Activated naive CD8-positive, alpha-beta T cell treated with anti-CD3 and anti-CD28 coated beads, Interleukin-2, amount 10 ng/mL, durations not matched to agents 7 days and 5 days (primary cell): ENCODE measurements around the gene KRT6A. TPM values are rescaled to one million over a fixed set of nuclear protein-coding genes. Genes with fewer than 3 reads are reported as not detected.
"Not testable (repeated sequence)": the region's sequence is repeated elsewhere in the genome, so short reads cannot be mapped to it uniquely, and the experiment has no call there.

Source experiments
- ATAC-seq: fragments of 150-1000 bp; cut with Tn5 transposase; one replicate; pipeline ENCODE4 v1.10.0; 2021; ENCODE audit warnings: low read depth, moderate library complexity
- POLR2A ChIA-PET: fragments of 350-600 bp; sonication (Branson Sonifier 250); formaldehyde crosslinking; loops from one replicate; lab custom pipeline; 2021; ENCODE audit warnings: antibody characterized with exemption; lab: Charles Lee
- DNase-seq: peaks from one replicate; pipeline ENCODE4 v3.0.0; 2021
- H3K27ac Mint-ChIP-seq: one replicate; pipeline ENCODE4 v1.8.0; 2022; ENCODE audit warnings: mild to moderate bottlenecking, mixed read lengths
- H3K27me3 Mint-ChIP-seq: one replicate; pipeline ENCODE4 v1.8.0; 2022; ENCODE audit warnings: mild to moderate bottlenecking, moderate library complexity, mixed read lengths
- H3K36me3 Mint-ChIP-seq: one replicate; pipeline ENCODE4 v1.8.0; 2021; ENCODE audit warnings: mild to moderate bottlenecking, mixed read lengths
- H3K4me1 Mint-ChIP-seq: one replicate; pipeline ENCODE4 v1.8.0; 2021; ENCODE audit warnings: mixed read lengths
- H3K4me3 Mint-ChIP-seq: one replicate; pipeline ENCODE4 v1.8.0; 2022; ENCODE audit warnings: mild to moderate bottlenecking, moderate library complexity, mixed read lengths
- H3K9me3 Mint-ChIP-seq: one replicate; pipeline ENCODE4 v1.8.0; 2021; ENCODE audit warnings: mixed read lengths
- total RNA-seq, 2 experiments: library from RNA; stranded (reverse); gene quantifications; one replicate each; pipeline ENCODE4 v1.2.3, GENCODE V29; 2021

Gene KRT6A
- total RNA-seq, 2 experiments from 2014 or later = not detected

- H3K36me3 Mint-ChIP-seq = peaks cover 1% of the 10 kb centered on the region
These were observed 14.0 kb upstream of the KRT6A start for GRCh38 chr12:52506858-52507715.

DNA sequence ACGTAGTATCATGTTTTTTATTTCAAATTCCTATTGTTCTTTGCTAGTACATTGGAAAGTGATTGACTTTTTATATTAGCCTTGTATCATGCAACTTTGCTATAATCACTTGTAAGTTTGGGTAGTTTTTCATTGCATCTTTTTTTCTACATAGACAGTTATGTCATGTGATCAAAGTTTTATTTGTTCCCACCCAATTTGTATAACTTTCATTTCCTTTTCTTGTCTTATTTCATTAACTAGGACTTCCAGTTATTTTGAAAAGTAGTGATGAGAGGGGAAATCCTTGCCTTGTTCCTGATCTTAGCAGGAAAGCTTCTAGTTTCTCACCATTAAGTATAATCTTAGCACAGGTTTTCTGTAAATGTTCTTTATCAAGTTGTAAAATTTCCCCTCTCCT is 9.8 kb upstream of the KRT6A start:
- peaks cover 47% of the 10 kb centered on the region for H3K27me3 Mint-ChIP-seq

More at GRCh38 chr12:52506858-52507715, 14.0 kb upstream of the KRT6A start:
- Mint-ChIP-seq H3K9me3 (no peaks in the 10 kb centered on the region), H3K27me3 (peaks cover 40% of the 10 kb centered on the region), H3K27ac (no peak overlapping the region), H3K4me1 (no peaks in the 10 kb centered on the region), H3K4me3 (no peak overlapping the region)
- DNase-seq (no peak), ATAC-seq (peak; percentile 63)
- POLR2A ChIA-PET = no interaction called here

GRCh38 chr12:52501490-52501889 is 8.4 kb upstream of the KRT6A start:
- Mint-ChIP-seq H3K27ac (no peak overlapping the region), H3K4me1 (no peaks in the 10 kb centered on the region), H3K4me3 (no peak overlapping the region), H3K9me3 (no peaks in the 10 kb centered on the region), H3K27me3 (peaks cover 44% of the 10 kb centered on the region), H3K36me3 (no peaks in the 10 kb centered on the region)
- no peak for DNase-seq
- ATAC-seq = no peak
- POLR2A ChIA-PET = no interaction called here

More for the DNA sequence above, 9.8 kb upstream of the KRT6A start:
- Mint-ChIP-seq H3K4me1 (no peaks in the 10 kb centered on the region), H3K27ac (no peak overlapping the region), H3K36me3 (no peaks in the 10 kb centered on the region), H3K4me3 (no peak overlapping the region), H3K9me3 (no peaks in the 10 kb centered on the region)
- no peak for ATAC-seq
- POLR2A ChIA-PET = no interaction called here
- no peak for DNase-seq

DNA sequence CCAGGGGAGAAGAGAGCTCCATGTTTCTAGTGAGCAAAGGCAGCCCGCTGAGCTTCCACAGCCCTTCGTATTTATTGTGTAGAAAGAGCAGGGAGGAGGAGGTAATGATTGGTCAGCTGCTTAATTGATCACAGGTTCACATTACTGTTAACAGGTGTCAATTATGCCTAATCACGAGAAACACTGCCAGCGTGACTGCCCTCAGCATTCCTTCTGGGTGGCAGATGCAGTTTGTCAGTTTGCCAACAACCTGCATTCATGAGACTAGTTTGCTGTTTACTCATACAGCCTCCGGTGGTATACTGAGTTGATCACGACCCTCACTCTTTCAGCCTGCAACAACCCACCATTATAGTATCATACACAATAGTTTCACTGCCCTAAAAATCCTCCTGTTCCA is 7.5 kb upstream of the KRT6A start:
- H3K4me1 Mint-ChIP-seq, DNase-seq, ATAC-seq, H3K36me3 Mint-ChIP-seq, POLR2A ChIA-PET, H3K27ac Mint-ChIP-seq, H3K4me3 Mint-ChIP-seq, H3K9me3 Mint-ChIP-seq: not testable (repeated sequence)
- peaks cover 36% of the 10 kb centered on the region for H3K27me3 Mint-ChIP-seq

DNA sequence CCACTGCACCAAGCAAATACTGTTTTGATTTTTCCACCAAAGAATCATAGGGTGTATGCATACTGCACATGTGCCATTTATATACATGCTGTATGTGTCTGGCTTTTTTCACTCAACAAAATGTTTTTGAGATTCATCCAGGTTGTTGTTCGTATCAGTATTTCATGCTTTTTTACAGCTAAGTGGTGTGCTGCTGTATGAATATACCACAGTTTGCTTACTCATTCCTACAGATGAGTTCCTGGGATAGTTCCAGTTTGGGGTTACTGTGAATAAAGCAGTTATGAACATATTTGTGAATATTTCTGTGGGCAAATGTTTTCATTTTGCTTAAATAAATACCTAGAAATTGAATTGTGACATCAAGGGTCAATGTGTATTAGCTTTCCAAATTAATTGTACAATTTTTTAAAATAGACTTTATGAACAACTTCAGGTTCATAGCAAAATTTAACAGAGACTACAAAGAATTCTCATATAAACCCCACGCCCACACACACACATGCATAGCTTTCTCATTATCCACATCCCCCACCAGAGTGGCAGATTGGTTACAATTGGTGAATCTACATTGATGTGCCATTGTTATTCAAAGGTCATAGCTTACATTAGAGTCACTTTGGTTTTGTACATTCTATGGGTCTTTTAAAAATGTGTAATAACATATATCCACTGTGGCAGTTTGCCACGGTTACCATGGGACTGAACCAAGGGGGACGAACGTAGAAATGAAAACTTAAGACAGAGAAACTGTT is 6.9 kb upstream of the KRT6A start:
- Mint-ChIP-seq H3K36me3 (no peaks in the 10 kb centered on the region), H3K4me1 (peaks cover 5% of the 10 kb centered on the region), H3K4me3 (no peak overlapping the region), H3K27ac (no peak overlapping the region), H3K27me3 (peaks cover 33% of the 10 kb centered on the region), H3K9me3 (no peaks in the 10 kb centered on the region)
- no peak for DNase-seq
- ATAC-seq = no peak
- POLR2A ChIA-PET = no interaction called here

DNA sequence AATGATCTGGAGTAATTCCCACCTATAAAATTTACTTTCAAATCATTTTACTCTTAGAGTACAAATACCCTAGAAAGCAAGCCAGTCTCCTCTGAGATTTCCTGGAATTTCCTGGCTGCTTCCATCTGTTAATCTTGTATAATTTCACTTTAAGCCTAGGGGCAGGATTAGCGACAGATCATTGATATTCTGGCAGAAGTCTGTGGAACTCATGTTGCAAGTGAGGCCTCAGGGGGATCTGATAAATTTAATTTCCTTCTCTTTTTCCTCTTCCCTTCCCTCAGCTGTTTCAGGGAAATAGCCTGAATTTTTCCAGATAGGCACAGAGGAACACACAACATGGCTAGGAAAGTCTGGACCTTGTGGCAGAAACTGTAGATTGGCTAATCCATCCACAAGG is 5.9 kb upstream of the KRT6A start:
- H3K9me3 Mint-ChIP-seq = no peaks in the 10 kb centered on the region
- no peaks in the 10 kb centered on the region for H3K36me3 Mint-ChIP-seq
- no peak overlapping the region for H3K27ac Mint-ChIP-seq
- no peak for ATAC-seq
- POLR2A ChIA-PET = no interaction called here
- H3K27me3 Mint-ChIP-seq = peaks cover 33% of the 10 kb centered on the region
- no peak overlapping the region for H3K4me3 Mint-ChIP-seq
- peaks cover 5% of the 10 kb centered on the region for H3K4me1 Mint-ChIP-seq
- DNase-seq = no peak

DNA sequence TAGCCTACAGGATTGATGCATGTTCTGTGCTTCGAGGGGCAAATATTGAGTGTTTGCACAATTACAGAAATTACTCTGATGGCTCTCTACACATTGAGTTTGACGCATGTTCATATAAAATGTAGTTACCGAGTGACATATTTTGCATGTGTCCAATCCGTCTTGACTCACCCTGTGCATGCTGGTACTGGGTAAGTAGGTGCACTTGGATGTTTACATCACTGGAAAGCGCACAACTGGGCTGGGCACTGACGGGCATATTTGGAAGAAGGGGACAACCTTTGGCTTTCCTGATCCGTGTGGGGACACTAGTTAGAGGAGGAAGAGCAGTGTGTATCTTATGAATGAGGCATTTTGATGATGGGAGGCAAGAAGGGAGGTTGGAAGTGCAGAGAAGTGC is 4.9 kb upstream of the KRT6A start:
- peaks cover 5% of the 10 kb centered on the region for H3K4me1 Mint-ChIP-seq
- POLR2A ChIA-PET = no interaction called here
- no peak for ATAC-seq
- no peak overlapping the region for H3K4me3 Mint-ChIP-seq
- DNase-seq = no peak
- H3K27me3 Mint-ChIP-seq = peaks cover 29% of the 10 kb centered on the region
- H3K9me3 Mint-ChIP-seq = no peaks in the 10 kb centered on the region
- no peaks in the 10 kb centered on the region for H3K36me3 Mint-ChIP-seq
- no peak overlapping the region for H3K27ac Mint-ChIP-seq

DNA sequence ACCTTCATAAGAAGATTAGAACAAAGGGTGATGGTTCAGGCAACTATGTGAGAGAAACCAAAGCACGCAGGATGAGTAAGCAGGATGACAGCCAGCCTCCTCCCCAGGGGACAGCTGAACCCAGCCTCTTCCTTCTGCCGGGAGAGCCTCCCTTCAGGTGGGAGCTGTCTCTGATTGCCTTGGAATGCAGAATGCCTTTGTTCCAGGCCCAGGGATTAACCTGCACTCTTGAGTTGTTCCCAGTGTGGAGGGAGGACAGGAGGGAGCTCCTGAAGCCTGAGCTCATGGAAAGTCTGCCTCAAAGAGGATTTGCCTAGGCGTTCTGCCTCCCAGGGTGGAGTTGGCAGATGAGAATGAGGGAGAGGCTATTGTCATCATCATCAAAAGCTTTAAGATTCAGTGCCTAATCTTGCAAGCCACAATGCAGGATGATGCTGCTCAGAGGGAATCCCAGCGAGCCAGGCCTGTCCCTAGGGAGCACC is 3.6 kb upstream of the KRT6A start:
- Mint-ChIP-seq H3K9me3 (no peaks in the 10 kb centered on the region), H3K36me3 (no peaks in the 10 kb centered on the region), H3K27ac (no peak overlapping the region), H3K4me3 (no peak overlapping the region), H3K27me3 (peaks cover 21% of the 10 kb centered on the region), H3K4me1 (peaks cover 5% of the 10 kb centered on the region)
- POLR2A ChIA-PET = no interaction called here
- no peak for ATAC-seq
- no peak for DNase-seq

DNA sequence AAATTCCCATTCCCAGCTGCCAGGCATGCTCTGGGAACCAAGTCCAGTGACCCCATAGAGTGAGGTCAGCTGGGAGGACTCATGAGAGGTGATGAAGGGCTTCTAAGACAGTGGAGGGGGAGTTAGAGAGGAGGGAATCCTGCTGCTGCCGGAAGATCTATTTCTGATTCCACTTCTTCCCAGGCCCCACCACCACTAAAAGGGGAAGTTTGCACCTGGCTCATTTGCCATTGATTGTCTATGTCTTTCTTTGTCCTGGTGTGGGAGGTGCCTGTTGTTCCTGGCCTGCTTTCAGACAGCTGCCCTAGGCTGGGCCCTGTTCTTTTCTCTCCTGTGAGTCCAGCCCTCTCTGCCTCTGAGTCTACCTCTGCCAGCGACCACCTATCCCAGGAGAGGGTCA is 3.0 kb upstream of the KRT6A start:
- Mint-ChIP-seq H3K4me1 (peaks cover 5% of the 10 kb centered on the region), H3K9me3 (no peaks in the 10 kb centered on the region), H3K27ac (no peak overlapping the region), H3K27me3 (peaks cover 24% of the 10 kb centered on the region), H3K4me3 (no peak overlapping the region), H3K36me3 (no peaks in the 10 kb centered on the region)
- ATAC-seq = no peak
- POLR2A ChIA-PET = no interaction called here
- no peak for DNase-seq

- peaks cover 21% of the 10 kb centered on the region for H3K27me3 Mint-ChIP-seq
- H3K27ac Mint-ChIP-seq = no peak overlapping the region
- POLR2A ChIA-PET = no interaction called here
- ATAC-seq = no peak
- H3K4me1 Mint-ChIP-seq = peaks cover 5% of the 10 kb centered on the region
- no peak for DNase-seq
- H3K9me3 Mint-ChIP-seq = no peaks in the 10 kb centered on the region
- no peak overlapping the region for H3K4me3 Mint-ChIP-seq
- no peaks in the 10 kb centered on the region for H3K36me3 Mint-ChIP-seq
These were observed 2.3 kb upstream of the KRT6A start for GRCh38 chr12:52495389-52495788.

- Mint-ChIP-seq H3K36me3 (no peaks in the 10 kb centered on the region), H3K27ac (no peak overlapping the region), H3K4me1 (peaks cover 5% of the 10 kb centered on the region), H3K27me3 (peaks cover 21% of the 10 kb centered on the region), H3K4me3 (no peak overlapping the region), H3K9me3 (no peaks in the 10 kb centered on the region)
- DNase-seq (no peak), ATAC-seq (no peak)
- POLR2A ChIA-PET = no interaction called here
These were observed 1.5 kb upstream of the KRT6A start for GRCh38 chr12:52494518-52494917.

GRCh38 chr12:52494100-52494499 is 1.0 kb upstream of the KRT6A start:
- Mint-ChIP-seq H3K9me3 (no peaks in the 10 kb centered on the region), H3K4me1 (peaks cover 5% of the 10 kb centered on the region), H3K4me3 (no peak overlapping the region), H3K27ac (no peak overlapping the region), H3K27me3 (peaks cover 21% of the 10 kb centered on the region), H3K36me3 (no peaks in the 10 kb centered on the region)
- DNase-seq = no peak
- POLR2A ChIA-PET = no interaction called here
- no peak for ATAC-seq

DNA sequence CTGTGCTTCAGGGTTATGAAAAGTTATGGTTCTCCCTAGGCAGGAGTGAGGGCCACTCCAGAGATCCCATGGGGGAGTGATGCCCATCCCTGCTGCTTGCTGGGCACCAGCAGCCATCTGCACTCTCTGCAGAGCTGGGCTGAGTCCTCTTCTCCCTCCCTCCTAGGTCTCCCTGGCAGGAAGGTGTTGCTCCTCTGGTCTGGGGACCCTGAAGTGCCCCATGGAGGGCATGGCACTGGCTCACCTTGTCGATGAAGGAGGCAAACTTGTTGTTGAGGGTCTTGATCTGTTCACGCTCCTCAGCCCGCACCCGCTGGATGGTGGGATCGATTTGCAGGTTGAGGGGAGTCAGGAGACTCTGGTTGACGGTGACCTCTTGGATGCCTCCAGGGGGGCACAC is 652 bp downstream of the KRT6A start:
- H3K27ac Mint-ChIP-seq, H3K4me3 Mint-ChIP-seq, DNase-seq, H3K4me1 Mint-ChIP-seq, H3K9me3 Mint-ChIP-seq, ATAC-seq, H3K36me3 Mint-ChIP-seq, POLR2A ChIA-PET: not testable (repeated sequence)
- H3K27me3 Mint-ChIP-seq = peaks cover 16% of the 10 kb centered on the region

DNA sequence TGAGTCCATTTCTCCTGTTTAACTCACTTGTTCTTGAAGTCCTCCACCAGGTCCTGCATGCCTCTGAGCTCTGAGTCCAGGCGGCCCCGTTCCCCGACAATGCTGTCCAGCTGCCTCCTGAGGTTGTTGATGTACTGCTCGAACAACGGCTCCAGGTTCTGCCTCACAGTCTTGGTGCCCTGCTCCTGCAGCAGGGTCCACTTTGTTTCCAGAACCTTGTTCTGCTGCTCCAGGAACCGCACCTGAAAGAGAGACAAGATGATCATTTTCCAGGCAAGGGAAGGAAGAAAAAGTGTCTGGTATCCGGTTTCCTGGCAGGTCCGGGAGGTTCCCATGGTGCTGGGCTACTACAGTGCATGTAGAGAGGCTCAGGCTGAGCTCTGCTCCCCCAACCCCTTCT is 1.6 kb downstream of the KRT6A start:
- peaks cover 16% of the 10 kb centered on the region for H3K27me3 Mint-ChIP-seq
- H3K4me3 Mint-ChIP-seq, H3K9me3 Mint-ChIP-seq, ATAC-seq, DNase-seq, POLR2A ChIA-PET, H3K36me3 Mint-ChIP-seq, H3K4me1 Mint-ChIP-seq, H3K27ac Mint-ChIP-seq: not testable (repeated sequence)
